ENCODE measurements around the gene CGNL1.

Gene CGNL1

DNA sequence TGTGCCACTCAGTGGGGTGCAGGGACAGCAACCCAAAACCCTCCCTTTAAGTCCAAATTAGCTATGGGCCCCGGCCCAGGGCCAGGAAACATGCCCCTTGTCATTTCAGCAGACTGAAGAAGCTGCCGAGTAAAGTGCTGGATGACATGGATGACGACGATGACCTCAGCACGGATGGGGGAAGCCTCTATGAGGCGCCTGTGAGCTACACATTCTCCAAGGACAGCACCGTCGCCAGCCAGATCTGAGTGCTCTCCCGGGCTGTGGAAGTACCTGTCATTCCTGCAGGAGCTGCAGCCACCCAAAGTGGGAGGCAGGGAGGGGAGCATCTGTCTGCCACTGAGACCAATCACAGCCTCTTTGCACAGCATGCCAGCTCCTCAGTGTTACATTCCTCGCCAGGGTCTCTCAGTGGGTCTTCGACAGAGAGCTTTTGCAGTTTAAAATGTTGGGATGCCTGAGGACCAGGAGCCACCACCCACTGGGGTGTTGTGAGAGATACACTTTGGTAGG, 171.0 kb downstream of the CGNL1 start:
- Histone ChIP-seq H3K27me3 (no peaks in the 10 kb centered on the region), H3K4me2 (no peak overlapping the region), H3K36me3 (no peaks in the 10 kb centered on the region), H3K9me3 (no peaks in the 10 kb centered on the region), H3K4me1 (peaks cover 5% of the 10 kb centered on the region), H3K27ac (no peak overlapping the region), H3K4me3 (no peak overlapping the region), H3K9ac (no peak overlapping the region), H4K20me1 (no peaks in the 10 kb centered on the region)
- TF ChIP-seq Cebpa-rat (IDR thresholded peaks at IDR 0.05): no peak

DNA sequence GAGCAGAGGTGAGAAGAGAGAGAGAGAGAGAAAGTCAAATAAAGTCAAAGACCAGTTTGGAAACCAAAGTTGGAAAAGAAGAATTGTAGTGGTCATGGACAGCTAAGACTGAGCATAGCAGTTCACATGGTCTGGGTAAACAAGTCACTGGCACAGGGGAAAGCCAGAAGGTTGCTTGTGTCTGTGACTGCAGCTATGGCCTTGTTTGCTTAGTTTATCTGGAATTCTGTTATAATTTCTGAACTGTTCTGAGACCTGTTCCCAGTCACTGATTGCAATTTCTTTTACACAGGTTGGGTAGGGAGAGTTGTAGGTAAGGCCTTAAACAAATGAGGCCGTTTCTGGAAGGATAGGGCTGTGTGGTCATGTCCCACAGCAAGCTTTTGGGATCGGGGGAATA, 172.0 kb downstream of the CGNL1 start:
- Histone ChIP-seq H3K36me3 (no peaks in the 10 kb centered on the region), H3K4me1 (peaks cover 5% of the 10 kb centered on the region), H4K20me1 (no peaks in the 10 kb centered on the region), H3K4me2 (no peak overlapping the region), H3K9me3 (no peaks in the 10 kb centered on the region), H3K4me3 (no peak overlapping the region), H3K27me3 (no peaks in the 10 kb centered on the region), H3K9ac (no peak overlapping the region), H3K27ac (no peak overlapping the region)
- TF ChIP-seq Cebpa-rat (IDR thresholded peaks at IDR 0.05): no peak

DNA sequence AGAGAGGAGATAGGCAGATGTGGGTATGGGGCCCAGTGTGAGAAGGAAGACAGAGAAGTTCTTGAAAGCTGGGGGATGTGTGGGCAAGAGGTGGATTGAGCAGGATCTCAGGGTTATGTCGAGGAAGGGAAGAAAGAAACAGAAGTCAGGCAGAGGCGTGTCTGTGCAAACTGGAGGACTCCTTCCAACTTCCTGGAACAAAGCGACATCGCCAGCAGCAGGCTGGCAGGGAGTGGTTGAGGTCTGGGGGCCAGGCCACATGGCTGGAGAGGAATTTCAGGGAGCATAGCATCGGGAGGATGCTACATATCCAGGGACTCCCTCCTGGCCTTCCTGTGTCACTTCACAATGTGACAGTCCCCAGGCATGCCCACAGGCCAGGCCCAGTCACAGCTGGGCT, 172.5 kb downstream of the CGNL1 start:
- Histone ChIP-seq H4K20me1 (no peaks in the 10 kb centered on the region), H3K4me2 (no peak overlapping the region), H3K27me3 (no peaks in the 10 kb centered on the region), H3K9me3 (no peaks in the 10 kb centered on the region), H3K4me3 (no peak overlapping the region), H3K9ac (no peak overlapping the region), H3K27ac (no peak overlapping the region), H3K4me1 (peaks cover under 1% of the 10 kb centered on the region; the same call in 1 of the 2 replicates), H3K36me3 (no peaks in the 10 kb centered on the region)
- TF ChIP-seq Cebpa-rat (IDR thresholded peaks at IDR 0.05): no peak

DNA sequence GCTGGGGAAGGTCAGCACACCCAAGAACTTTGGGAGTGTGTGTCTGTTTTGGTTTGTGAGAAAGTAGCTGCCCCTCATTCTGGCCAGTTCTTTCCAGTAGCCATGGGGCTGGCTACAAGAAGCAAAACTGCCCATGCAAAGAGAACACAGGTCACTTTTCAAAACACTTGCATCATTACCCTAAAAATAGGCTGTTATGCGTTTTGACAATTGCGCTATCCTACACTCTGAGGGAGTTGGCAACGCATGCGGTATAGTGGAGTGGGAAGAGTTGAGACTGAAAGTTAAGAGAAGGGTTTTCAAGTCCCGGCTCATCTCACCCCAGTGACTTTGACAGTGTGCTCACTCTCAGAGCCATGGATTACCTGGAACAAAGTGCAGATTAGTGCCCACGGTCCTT, 173.6 kb downstream of the CGNL1 start:
- Histone ChIP-seq H3K27ac (no peak overlapping the region), H3K27me3 (no peaks in the 10 kb centered on the region), H3K36me3 (no peaks in the 10 kb centered on the region), H3K4me2 (no peak overlapping the region), H3K9me3 (no peaks in the 10 kb centered on the region), H3K9ac (no peak overlapping the region), H3K4me3 (no peak overlapping the region), H3K4me1 (no peaks in the 10 kb centered on the region), H4K20me1 (no peaks in the 10 kb centered on the region)
- TF ChIP-seq Cebpa-rat (IDR thresholded peaks at IDR 0.05): no peak

DNA sequence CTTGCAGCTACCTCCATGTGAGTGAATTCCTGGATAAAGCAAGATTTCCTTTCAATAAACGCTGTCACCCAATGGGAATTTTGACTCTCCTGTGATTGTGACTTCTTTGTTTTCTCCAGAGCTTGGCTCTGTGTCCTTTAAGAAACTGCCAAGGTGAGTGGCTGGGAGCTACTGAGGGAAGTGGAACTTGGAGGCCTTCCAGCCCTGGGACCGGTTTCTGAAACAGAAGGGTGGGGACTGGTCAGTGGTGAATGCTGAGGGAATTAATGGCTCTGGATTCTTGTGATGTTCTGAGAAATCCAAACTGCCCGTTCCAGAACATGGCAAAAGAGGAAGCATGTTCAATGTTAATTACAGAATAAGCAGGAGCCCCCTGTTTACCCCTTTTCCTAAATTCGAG, 174.3 kb downstream of the CGNL1 start:
- no peak overlapping the region for H3K4me3 ChIP-seq
- no peaks in the 10 kb centered on the region for H3K9me3 ChIP-seq
- no peak overlapping the region for H3K9ac ChIP-seq
- no peaks in the 10 kb centered on the region for H3K27me3 ChIP-seq
- H3K4me2 ChIP-seq: no peak overlapping the region
- H3K27ac ChIP-seq: no peak overlapping the region
- H3K36me3 ChIP-seq: no peaks in the 10 kb centered on the region
- TF ChIP-seq Cebpa-rat (IDR thresholded peaks at IDR 0.05): no peak
- no peaks in the 10 kb centered on the region for H4K20me1 ChIP-seq
- H3K4me1 ChIP-seq: no peaks in the 10 kb centered on the region

DNA sequence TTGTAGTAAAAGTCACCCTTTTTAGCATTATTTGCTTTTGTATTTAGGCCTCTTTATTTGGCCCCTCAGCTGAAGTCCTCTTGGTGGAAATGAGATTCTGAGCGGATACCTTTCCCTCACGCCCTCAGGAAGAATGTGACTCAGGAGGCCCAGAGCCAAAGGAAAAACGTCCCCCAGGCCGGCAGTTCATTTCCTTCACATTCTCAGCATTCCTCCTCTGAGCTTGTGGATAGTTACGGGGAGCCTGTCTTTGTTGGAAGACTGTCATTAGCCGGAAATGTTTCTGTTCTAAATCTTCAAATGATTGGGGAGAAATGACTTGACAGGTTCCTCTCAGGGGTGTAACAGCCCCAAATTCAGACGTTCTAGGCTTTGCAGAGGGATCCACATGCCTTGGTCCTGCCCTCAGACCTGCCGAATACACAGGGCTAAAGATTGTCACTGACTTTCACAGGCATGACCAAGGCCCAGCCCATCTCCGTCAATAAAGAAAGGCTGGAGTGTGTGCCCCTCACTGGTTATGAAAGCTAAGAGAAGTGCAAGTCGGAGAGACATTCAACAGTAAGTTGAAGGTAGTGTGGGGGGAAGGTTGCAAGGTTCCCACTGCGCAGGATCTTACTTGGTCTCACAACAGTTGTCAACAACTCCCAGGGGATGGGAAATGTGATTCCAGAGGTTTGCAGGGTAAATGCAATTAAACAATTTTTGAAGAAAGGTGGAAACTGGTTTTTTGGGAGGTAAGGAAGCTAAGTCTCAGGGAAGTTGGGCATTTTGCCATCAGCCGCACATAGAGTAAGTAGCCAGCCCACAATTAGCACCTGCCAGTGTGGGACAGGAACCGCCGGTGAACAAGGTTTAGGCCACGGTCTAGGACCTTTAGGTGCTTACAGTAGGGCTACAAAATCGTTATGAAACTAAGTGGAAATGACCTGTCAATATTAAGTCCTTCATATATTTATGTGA, 175.7 kb downstream of the CGNL1 start:
- Histone ChIP-seq H3K9me3 (no peaks in the 10 kb centered on the region), H3K27ac (no peak overlapping the region), H3K36me3 (no peaks in the 10 kb centered on the region), H4K20me1 (no peaks in the 10 kb centered on the region), H3K9ac (no peak overlapping the region), H3K4me1 (no peaks in the 10 kb centered on the region), H3K4me2 (no peak overlapping the region), H3K4me3 (no peak overlapping the region), H3K27me3 (no peaks in the 10 kb centered on the region)
- no peak for TF ChIP-seq Cebpa-rat (IDR thresholded peaks at IDR 0.05)

DNA sequence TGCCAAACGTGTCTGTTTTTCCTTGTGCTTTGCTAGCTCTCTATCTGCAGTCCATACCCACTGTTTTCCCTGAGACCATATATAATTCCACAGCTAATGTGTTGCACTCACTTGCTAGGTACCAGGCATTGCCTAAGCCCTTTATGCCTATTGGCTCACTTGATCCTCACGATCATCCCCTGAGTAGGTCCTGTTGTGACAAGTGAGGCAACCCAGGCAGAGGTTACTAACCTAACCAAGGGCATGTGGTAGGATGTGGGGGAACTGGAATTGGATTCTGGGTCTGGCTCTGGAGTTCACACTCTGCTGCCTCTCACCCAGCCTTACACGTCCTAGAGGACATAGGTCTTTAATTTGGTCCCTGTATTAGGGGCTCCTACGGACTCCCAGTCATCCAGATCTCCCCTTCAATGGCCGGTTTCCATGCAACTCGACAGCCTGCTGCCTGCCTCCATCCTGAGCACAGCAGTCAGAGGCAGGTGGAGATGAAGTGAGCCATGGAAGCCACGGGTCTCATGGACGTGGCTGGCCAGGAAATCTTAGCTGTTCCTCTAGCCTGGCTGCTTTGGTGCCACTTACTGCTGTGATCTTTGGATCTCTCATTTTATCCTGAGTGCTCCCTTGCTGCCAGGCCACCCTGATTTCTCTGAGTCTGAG, 176.5 kb downstream of the CGNL1 start:
- H3K4me1 ChIP-seq: no peaks in the 10 kb centered on the region
- TF ChIP-seq Cebpa-rat (IDR thresholded peaks at IDR 0.05): no peak
- H3K27ac ChIP-seq: no peak overlapping the region
- no peaks in the 10 kb centered on the region for H3K27me3 ChIP-seq
- H4K20me1 ChIP-seq: no peaks in the 10 kb centered on the region
- H3K36me3 ChIP-seq: no peaks in the 10 kb centered on the region
- no peak overlapping the region for H3K4me2 ChIP-seq
- H3K9ac ChIP-seq: no peak overlapping the region
- H3K4me3 ChIP-seq: no peak overlapping the region
- no peaks in the 10 kb centered on the region for H3K9me3 ChIP-seq

DNA sequence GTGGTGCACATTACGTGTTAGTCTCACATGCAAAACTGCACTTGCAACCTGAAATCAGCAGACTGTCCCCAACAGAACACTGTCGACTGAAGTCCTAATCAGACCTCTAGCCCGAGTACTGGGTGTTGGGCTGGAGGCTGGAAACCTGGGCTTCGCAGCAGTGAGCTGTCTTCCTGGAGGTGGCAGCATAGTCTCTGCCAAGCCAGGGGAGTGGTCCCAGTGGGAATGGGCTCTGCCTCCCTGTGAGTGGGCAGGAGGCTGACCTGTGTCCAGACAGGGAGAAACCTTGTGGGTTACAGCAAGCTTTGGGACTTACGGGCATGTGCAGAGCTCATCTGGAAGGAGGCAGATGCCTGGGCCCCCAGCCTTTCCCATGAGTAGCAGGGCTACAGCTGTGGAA, 177.2 kb downstream of the CGNL1 start:
- no peaks in the 10 kb centered on the region for H3K9me3 ChIP-seq
- H3K9ac ChIP-seq: no peak overlapping the region
- no peak overlapping the region for H3K4me2 ChIP-seq
- H3K4me3 ChIP-seq: no peak overlapping the region
- no peaks in the 10 kb centered on the region for H3K36me3 ChIP-seq
- no peak for TF ChIP-seq Cebpa-rat (IDR thresholded peaks at IDR 0.05)
- H4K20me1 ChIP-seq: no peaks in the 10 kb centered on the region
- H3K27me3 ChIP-seq: no peaks in the 10 kb centered on the region
- no peaks in the 10 kb centered on the region for H3K4me1 ChIP-seq
- no peak overlapping the region for H3K27ac ChIP-seq

DNA sequence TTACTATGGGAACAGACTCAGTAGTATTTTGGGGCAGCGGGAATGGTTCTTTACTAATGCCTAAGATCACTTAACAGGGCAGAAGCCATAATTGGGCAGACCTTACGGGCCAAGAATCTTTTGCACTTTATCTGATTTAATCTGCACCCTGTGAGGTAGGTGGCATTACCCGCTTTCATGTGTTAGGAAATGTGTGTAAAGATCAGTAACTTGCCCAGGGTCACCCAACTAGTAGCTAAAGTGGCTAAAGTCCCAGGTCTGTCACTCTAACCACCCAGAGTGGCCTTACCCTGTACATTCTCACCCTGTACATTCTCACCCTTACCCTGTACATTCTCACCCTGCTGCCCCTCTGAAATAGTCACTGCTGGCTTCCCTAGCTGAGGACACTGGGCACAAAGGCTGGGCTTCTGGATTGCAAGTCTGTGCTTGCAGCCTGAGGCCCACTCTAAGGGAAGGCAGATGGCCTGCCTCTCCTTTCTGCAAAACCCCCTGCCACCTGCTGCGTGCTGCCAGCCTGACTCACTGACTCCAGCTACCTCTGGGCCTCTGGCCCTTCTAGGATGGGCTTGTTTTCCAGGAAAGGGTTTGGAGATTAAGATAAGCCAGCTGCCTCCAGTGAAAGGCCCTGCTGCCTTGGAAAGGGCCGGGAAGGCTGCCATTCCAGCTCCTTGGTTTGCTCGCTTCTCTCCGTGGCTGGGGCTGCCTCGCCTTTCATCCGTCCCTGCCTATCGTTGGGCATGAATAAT, 177.9 kb downstream of the CGNL1 start:
- TF ChIP-seq Cebpa-rat (IDR thresholded peaks at IDR 0.05): no peak
- H3K4me1 ChIP-seq: no peaks in the 10 kb centered on the region
- H4K20me1 ChIP-seq: no peaks in the 10 kb centered on the region
- no peaks in the 10 kb centered on the region for H3K27me3 ChIP-seq
- H3K27ac ChIP-seq: no peak overlapping the region
- no peaks in the 10 kb centered on the region for H3K9me3 ChIP-seq
- H3K4me2 ChIP-seq: no peak overlapping the region
- H3K9ac ChIP-seq: no peak overlapping the region
- H3K4me3 ChIP-seq: no peak overlapping the region
- no peaks in the 10 kb centered on the region for H3K36me3 ChIP-seq
